GM20431 (cell line): ENCODE measurements around the gene PPFIBP2.

Experiments
- in situ Hi-C: fragments of 300-500 bp; cut with MseI, MboI; formaldehyde crosslinking; loops from one replicate; pipeline ENCODE4 v1.15.0; 2020; ENCODE audit warnings: low sequenced_read_pairs; ENCODE audit not compliant: unreplicated experiment

PPFIBP2 gene

GRCh38 chr11:7523416-7524210 lies 9.8 kb downstream of the PPFIBP2 start:
- in situ Hi-C loops, result no loop called here

DNA sequence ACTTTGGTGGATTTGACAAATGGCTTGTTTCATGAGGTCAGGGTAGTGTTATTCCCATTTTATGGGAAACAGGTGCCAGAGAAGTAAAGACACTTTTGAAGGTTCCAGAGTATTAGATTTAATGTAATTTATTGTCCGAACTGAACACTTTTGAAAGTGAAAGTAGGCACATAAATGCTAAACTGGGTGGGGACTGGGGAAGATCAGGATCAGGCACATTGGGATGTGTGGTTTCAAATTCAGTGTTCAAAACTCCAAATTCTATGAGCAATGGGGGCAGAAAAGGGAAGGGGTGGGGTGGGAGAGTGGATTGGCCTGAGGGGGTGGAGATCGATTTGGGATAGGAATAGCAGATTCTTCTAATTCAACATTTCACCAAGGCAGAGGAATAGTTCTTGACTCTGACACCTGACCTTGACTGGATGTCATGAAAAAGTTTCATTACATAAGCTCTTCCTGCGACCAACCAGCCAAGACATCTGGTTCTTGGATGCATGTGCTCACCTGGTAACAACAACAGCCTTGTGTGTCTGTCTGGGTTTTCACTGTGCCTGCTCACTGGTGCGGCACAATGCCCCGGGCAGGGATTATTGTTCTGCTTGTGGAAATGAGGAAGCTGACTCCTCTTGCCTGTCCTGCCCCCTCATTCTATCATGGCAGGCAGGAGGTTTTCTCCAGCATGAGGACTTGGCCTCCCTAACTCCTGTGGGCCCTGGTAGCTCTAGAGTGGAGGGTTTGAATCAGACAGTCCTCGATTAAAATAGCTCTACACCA lies 10.8 kb downstream of the PPFIBP2 start:
- in situ Hi-C loops, result no loop called here

DNA sequence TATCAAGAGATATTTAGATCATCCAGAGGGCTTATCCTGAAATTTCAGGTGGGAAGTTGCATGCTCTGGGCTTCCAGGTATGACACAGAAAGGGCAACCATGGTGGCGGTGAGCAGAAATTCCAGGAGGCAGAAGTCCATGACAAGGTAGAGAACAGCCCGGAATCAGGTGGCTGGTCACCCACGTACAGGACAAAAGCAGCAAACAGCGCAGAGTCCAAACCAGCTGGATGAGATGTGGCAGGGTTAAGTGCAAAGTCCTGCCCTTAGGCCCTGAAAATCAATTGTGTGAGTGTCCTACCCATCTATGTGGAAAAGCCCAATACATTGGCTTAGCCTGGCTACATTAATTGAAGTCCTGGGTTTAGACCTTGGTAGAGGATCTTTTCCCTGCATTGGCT lies 11.6 kb downstream of the PPFIBP2 start:
- in situ Hi-C loops, result no loop called here

- in situ Hi-C loops, result no loop called here
Measured at GRCh38 chr11:7527029-7527428, 13.2 kb downstream of the PPFIBP2 start.

DNA sequence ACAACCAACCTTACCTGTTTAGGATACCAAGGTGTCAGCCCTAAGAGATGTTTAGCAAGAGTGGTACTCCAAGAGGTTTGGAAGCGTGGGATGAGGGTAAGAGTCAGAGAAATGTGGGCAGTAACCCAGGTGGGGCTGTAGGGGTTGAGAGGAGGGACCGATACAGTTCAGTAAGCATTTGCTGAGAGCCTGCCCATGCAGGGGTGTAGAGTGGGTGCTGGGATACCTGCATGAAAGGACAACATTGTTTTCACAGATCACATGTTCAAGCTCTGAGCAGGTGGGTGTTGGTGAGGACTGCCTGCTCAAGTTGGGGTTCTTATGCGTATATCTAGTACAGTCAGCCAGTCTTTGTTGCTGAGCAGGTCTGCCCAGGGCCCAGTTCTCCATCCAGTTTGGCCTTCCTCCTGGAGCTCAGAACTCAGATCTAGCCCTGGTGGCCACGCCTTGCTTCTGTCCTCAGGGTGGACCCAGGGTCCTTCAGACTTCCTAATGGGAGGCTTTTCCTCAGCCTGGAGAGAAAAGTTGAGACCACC lies 14.8 kb downstream of the PPFIBP2 start:
- in situ Hi-C loops, result no loop called here

GRCh38 chr11:7530013-7530640 lies 16.3 kb downstream of the PPFIBP2 start:
- in situ Hi-C loops, result no loop called here

DNA sequence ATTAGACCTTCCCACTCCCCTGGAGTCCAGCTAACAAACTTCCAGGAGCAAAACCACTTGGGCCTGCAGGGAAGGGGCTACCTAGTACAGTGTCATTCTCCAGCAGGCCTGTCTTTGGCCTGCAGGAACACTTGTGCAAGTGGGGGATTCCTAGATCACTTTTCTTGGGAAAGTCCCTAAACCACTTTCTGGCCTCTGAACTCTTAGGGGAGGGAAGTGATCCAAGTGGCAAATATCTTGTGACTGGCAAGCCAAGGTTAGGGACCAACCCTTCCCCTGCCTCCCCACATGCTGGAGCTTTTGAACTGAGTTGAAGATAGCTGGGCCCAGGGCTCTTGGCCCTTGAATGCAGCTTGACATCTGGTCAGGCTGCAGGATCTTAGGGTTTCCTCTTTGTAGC lies 17.2 kb downstream of the PPFIBP2 start:
- in situ Hi-C loops, result no loop called here

DNA sequence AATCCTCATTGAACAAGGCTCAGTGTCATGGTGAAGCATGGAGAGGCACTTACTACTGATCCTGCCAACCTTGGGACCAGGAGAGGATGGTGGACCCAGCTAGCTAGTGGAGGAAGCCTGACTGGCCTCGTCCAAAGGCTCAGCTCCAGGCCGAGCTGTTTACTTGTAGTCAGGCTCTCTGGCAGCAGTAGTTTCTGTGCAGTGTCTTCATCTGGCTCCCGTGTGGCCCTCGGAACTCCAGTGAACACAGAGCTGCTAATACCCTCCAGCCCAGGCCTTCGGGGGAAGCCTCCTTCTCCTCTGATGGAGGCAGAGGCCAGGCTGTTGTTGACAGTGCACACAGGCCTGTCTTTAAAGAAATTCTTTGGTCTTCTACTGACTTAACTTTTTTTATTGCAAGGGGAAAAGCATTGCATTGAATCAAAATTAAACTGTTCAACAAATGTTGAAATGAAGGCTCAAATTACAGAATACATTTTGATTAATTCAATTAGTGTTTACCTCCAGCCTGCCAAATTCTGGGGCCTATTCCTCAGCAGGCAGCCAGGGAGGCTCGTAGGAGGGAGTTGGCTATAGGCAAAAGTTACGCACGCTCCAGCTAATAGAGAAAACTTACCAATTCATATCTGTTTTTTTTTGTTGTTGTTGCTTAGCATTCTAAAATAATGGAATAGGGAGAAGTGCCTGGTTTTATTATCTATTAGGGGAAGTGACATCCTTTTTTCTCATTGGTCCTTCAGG lies 18.8 kb downstream of the PPFIBP2 start:
- in situ Hi-C loops, result no loop called here

GRCh38 chr11:7533199-7534041 lies 19.6 kb downstream of the PPFIBP2 start:
- in situ Hi-C loops, result no loop called here

DNA sequence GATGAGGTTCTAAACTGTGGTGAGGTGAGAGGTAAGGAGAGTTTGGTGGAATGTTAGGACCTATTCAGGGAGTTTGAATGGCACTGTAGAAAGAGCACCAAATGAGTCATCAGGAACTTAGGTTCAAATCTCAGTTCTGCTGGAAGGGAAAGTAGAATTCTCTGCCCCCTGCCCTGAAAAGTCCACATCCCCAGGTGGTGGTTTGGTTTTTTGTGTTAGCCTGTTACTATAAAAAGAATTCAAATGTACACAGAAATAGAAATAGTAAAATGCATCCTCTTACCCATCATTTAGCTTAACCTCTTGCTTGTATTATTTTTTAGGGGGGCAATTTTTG lies 20.2 kb downstream of the PPFIBP2 start:
- in situ Hi-C loops, result no loop called here

- in situ Hi-C loops, result no loop called here
Measured at GRCh38 chr11:7536100-7536499, 22.3 kb downstream of the PPFIBP2 start.

GRCh38 chr11:7537265-7537664 lies 23.5 kb downstream of the PPFIBP2 start:
- in situ Hi-C loops, result no loop called here

DNA sequence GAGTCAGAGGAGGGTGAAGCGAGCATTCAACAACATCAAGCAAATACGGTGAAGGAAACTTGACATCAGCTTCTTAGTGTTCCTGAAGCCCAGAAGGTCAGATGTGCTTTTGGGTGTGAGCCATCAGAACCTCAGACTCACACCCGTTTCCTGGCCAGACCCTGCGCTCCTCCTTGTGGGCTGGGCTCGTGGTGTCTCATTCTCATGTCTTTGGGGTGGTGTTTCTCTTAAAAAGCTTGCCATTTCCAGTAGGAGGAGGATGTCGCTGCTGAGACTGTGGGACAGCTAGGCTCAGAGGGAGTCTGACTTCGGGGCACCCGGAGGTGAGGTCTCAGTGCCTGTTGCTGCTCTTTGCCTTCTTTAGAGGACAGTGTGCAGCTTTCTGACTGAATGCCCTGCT lies 24.2 kb downstream of the PPFIBP2 start:
- in situ Hi-C loops, result no loop called here

DNA sequence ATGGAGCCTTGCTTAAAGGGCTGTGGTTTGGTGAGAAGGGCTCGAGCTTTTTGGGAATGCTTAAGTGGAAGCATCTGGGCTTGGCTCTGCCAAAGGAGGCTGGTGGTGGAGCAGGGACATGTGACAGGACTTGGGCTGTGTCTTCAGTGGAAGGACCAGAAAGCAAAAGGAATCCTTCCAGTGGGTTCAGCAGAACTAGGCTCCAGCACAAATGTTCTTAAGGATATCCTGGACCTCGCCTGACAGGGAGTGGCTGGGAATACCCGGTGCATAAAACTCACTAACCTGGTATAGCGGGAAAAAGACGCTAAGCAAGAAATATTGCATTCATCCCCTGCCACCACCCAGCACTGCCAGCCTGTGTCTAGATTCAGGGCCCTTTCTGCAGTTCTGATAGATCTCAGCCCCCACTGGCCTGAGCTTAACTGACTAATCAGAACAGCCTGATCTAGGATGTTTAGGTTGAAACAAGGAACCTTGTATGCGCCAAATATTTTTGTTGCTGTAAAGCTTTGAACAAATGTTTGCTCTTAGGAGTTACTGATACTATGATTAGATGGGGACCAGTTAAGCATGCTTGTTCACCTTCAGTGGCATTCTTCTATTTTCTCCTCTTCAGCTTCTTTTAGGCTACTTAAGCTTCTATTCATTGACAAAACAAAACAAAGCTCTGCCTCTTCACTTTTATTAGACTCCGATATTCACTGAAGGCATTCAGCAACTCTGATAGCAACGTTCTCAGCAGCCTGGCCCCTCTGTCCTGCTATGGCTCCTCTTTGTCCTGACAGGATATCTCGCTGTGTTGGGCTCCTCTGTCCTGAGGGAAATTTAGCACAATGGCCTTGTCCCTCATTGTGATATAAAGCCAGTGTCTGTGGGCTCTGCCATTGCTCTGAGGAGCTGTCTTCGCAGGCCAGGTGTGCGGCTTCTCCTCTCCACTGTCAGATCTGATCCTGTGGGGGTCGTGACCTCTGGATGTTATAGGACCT lies 25.0 kb downstream of the PPFIBP2 start:
- in situ Hi-C loops, result no loop called here

- in situ Hi-C loops, result no loop called here
Measured at GRCh38 chr11:7540830-7541555, 27.2 kb downstream of the PPFIBP2 start.

DNA sequence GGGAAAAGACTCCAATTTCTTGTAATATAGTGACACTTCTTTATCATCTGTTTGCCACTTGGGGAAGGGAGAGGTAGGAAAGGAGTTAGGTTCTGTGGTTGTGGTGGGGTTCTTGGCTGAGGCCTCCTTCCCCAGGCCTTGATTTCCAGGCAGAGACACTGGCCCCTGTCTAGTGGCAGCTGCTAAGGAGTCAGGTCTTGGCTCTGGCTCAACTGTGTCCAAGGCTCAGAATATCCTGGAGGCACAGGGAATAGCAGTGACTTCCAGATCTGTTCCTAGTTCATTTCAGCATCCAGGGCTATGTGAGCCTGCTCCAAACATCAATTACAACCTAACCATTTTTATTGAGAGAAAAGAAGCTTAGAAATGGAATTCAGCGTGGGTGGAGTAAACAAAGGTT lies 29.5 kb downstream of the PPFIBP2 start:
- in situ Hi-C loops, result no loop called here

GRCh38 chr11:7544021-7544420 lies 30.2 kb downstream of the PPFIBP2 start:
- in situ Hi-C loops, result no loop called here

DNA sequence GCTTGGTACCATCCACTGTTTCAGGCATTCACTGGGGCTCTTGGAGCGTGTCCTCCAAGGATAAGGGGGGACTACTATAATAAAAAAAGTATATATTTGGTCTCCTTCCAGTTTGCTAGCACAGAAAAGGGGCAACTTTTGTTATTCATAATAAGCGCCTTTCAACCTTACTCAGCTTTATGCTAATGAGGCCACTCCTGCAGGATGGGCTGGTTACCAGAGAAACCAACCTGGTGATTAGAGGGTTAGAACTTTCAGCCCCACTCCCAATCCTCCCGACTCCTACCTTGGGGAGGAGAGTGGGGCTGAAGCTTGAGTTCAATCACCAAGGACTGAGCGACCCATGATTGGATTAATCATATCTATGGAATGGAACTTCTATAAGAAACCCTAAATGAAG lies 31.8 kb downstream of the PPFIBP2 start:
- in situ Hi-C loops, result no loop called here
